Testis (tissue), 3 donors: Measurements from ENCODE around the gene MAPKAPK2. TPM values are rescaled to one million over a fixed set of nuclear protein-coding genes. Genes with fewer than 3 reads are reported as not detected.
A peak's percentile ranks its signal among the peaks of the same experiment; 100 is the strongest.

Experiments used
- DNase-seq: peaks from one replicate; pipeline ENCODE4 v3.0.0-alpha.2; 2019
- H3K27ac ChIP-seq, 2 donors: fragments of 200-600 bp; sonication (generic); one replicate each; pipeline ENCODE4 v1.5.1; 2019
- H3K27me3 ChIP-seq: fragments of 200-600 bp; sonication (generic); one replicate; pipeline ENCODE4 v1.5.1; 2019
- H3K36me3 ChIP-seq: fragments of 200-600 bp; sonication (generic); one replicate; pipeline ENCODE4 v1.5.1; 2017; ENCODE audit warnings: low read depth; ENCODE audit errors: missing control alignments
- H3K4me1 ChIP-seq: fragments of 200-600 bp; sonication (generic); one replicate; pipeline ENCODE4 v1.5.1; 2019
- H3K4me3 ChIP-seq, 2 donors: fragments of 200-600 bp; sonication (generic); one replicate each; pipeline ENCODE4 v1.5.1; 2017 to 2019
- H3K9me3 ChIP-seq: fragments of 200-600 bp; sonication (generic); one replicate; pipeline ENCODE4 v1.5.1; 2017
- CTCF ChIP-seq, 3 experiments: fragments of 450-650 bp in 2 of 3; fragments of 200-600 bp in 1 of 3; sonication (generic) in 1 of 3; IDR thresholded peaks; one replicate each; pipeline ENCODE4 v1.5.1; 2016 to 2019; ENCODE audit warnings: antibody characterized with exemption in 3 of 3, mild to moderate bottlenecking in 2 of 3, moderate library complexity in 1 of 3
- POLR2A ChIP-seq: fragments of 450-650 bp; IDR thresholded peaks from one replicate; pipeline ENCODE4 v1.6.1; 2017; ENCODE audit warnings: antibody characterized with exemption, mild to moderate bottlenecking, moderate library complexity
- WGBS, 2 donors: methylation state at CpG; one replicate each; pipeline ENCODE4 v1.1.5; 2018; 5-methylcytosine and 5-hydroxymethylcytosine counted together
- intact Hi-C: fragments of 100-400 bp; cut with DNase I; formaldehyde crosslinking; loops from one replicate; pipeline ENCODE4 v1.15.1; 2023; ENCODE audit warnings: low total_unique reads
- polyA plus RNA-seq: library from polyadenylated mRNA; stranded (reverse); fragments of 350-450 nt; fragmentation: Illumina TruSeq; extraction: RNeasy Lipid Tissue Mini Kit (QIAGEN cat#74804); gene quantifications from one replicate; pipeline ENCODE4 v1.2.3, GENCODE V29; 2014; ENCODE audit warnings: low read depth, low replicate concordance; ENCODE audit not compliant: insufficient read depth
- total RNA-seq, 2 donors: library from RNA; depleted of rRNA; stranded (reverse); fragments of >200 nt; gene quantifications; one replicate each; pipeline ENCODE4 v1.2.3, GENCODE V29; 2016

The MAPKAPK2 gene
- total and polyA plus RNA-seq, 3 donors from 2014 or later: 66.3 to 76.5 (median 69.1) TPM

GRCh38 chr1:206694171-206695124 lies 9.7 kb downstream of the MAPKAPK2 start:
- no peak for DNase-seq

GRCh38 chr1:206695733-206696132 lies 11.0 kb downstream of the MAPKAPK2 start:
- Histone ChIP-seq H3K27ac (no peak overlapping the region), H3K4me1 (peaks cover 76% of the 10 kb centered on the region)
- intact Hi-C loops: no loop called here

More at GRCh38 chr1:206694171-206695124, 9.7 kb downstream of the MAPKAPK2 start:
- H3K27ac ChIP-seq: no peak overlapping the region
- TF ChIP-seq CTCF (IDR thresholded peaks at IDR 0.05) (no peak), POLR2A (no peak)
- intact Hi-C loops: no loop called here
- peaks cover 72% of the 10 kb centered on the region for H3K4me1 ChIP-seq
- H3K27me3 ChIP-seq: no peaks in the 10 kb centered on the region
- no peaks in the 10 kb centered on the region for H3K9me3 ChIP-seq
- no peak overlapping the region for H3K4me3 ChIP-seq
- 51 to 70% methylated on average over 11 of the region's 11 CpGs for WGBS, 2 donors
- H3K36me3 ChIP-seq: no peaks in the 10 kb centered on the region

GRCh38 chr1:206696812-206697585 lies 12.3 kb downstream of the MAPKAPK2 start:
- intact Hi-C loops: no loop called here
- DNase-seq: no peak

More at GRCh38 chr1:206695733-206696132, 11.0 kb downstream of the MAPKAPK2 start:
- no peaks in the 10 kb centered on the region for H3K36me3 ChIP-seq
- WGBS, 2 donors: 90 to 91% methylated on average over 9 of the region's 9 CpGs
- H3K9me3 ChIP-seq: no peaks in the 10 kb centered on the region
- no peak for DNase-seq
- TF ChIP-seq CTCF (IDR thresholded peaks at IDR 0.05) (no peak), POLR2A (no peak)
- H3K4me3 ChIP-seq: no peak overlapping the region
- no peaks in the 10 kb centered on the region for H3K27me3 ChIP-seq

GRCh38 chr1:206698011-206698410 lies 13.3 kb downstream of the MAPKAPK2 start:
- no peak for DNase-seq
- H3K4me1 ChIP-seq: peaks cover 54% of the 10 kb centered on the region
- H3K36me3 ChIP-seq: no peaks in the 10 kb centered on the region
- TF ChIP-seq POLR2A: no peak
- TF ChIP-seq CTCF (IDR thresholded peaks at IDR 0.05): no peak
- no peaks in the 10 kb centered on the region for H3K9me3 ChIP-seq
- 90 to 96% methylated on average over 2 of the region's 2 CpGs for WGBS, 2 donors
- H3K27me3 ChIP-seq: no peaks in the 10 kb centered on the region
- intact Hi-C loops: no loop called here
- peak overlapping the region in 1 of 2 donors; percentile 25 for H3K27ac ChIP-seq
- no peak overlapping the region for H3K4me3 ChIP-seq

More at GRCh38 chr1:206696812-206697585, 12.3 kb downstream of the MAPKAPK2 start:
- H3K9me3 ChIP-seq: no peaks in the 10 kb centered on the region
- peaks cover 64% of the 10 kb centered on the region for H3K4me1 ChIP-seq
- no peak overlapping the region for H3K27ac ChIP-seq
- no peaks in the 10 kb centered on the region for H3K27me3 ChIP-seq
- H3K36me3 ChIP-seq: no peaks in the 10 kb centered on the region
- WGBS, 2 donors: 48 to 63% methylated on average over 3 to 4 of the region's 4 CpGs
- H3K4me3 ChIP-seq: no peak overlapping the region
- no peak for TF ChIP-seq POLR2A
- TF ChIP-seq CTCF (IDR thresholded peaks at IDR 0.05): no peak
